ENCODE results near the gene C22orf23. TPM values are rescaled to one million over a fixed set of nuclear protein-coding genes. Genes with fewer than 3 reads are reported as not detected.

C22orf23 gene
- total RNA-seq, 2 experiments from 2014 or later = 0.27 TPM; not detected in 1

DNA sequence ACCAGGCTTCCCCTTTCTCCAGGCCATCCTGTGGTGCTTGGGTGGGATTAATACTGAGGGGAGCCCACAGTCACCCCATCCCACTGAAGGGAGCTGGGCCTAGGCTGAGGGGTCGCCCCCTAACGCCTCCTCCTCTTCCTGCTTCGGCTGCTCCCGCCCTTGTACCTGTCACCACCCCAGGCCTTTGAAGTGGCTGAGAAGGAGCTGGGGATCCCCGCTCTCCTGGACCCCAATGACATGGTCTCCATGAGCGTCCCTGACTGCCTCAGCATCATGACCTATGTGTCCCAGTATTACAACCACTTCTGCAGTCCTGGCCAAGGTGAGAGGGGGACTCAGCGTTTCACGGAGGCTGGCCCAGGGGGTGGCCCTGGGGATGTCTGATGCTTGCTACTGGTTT is 41.2 kb downstream of the C22orf23 start:
- ChIA-PET CTCF (no interaction called here), POLR2A (no interaction called here)

DNA sequence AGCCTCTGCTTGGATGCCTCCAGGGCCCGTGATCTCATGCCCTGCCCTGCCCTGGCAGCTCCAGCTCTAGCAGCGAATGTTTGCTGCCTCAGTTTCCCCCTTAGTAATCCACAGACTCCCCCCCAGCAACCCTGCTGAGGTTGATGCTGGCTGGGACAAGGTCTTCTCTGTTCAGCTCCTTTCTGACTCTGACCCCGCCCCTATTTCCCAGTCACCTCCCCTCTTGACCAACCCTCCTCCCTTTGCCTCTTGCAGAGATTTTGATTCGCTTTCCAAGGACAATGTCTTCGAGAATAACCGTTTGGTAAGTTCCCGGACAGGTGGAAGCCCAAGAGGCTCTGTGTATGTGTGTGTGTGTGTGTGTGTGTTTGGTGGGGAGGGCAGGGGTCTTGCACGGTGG is 41.7 kb downstream of the C22orf23 start:
- CTCF ChIA-PET = no interaction called here
- POLR2A ChIA-PET = no interaction called here

DNA sequence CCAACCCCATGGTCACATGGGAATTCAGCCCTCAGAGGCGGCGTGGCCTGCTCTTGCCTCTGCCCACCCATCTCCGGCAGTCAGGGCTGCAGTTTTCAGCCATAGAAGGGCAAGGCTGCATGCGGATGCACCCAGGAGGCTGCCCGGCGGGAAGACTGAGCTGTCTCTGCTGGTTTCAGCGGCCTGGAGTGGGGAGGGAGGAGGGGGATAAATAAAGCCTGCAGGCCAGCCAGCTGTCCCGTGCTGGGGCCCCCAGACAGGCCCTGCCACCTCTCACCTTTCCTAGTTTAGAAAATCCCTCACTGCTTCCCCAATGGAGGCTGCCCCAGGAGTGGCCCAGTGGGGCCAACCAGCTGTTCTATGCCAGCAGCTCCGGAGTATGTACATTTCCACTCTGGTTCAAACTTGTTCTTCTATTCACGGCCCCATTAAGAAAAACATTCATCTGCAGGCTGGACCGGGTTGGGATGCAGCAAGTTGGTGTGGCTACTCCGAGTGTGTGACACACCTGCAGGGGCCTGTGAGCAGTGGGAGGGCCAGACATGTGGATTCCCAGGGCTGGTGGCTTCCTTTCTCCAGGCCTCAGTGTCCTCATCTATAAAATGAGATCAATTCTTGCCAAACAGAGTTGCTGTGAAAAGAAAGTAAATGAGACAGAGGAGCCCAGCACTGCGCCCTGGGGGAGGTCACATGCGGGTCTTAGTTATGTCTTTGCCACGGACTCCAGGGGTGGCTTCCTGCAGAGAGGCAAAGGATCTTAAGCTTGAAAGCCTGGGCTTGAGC is 42.3 kb downstream of the C22orf23 start:
- ChIA-PET CTCF (no interaction called here), POLR2A (no interaction called here)

DNA sequence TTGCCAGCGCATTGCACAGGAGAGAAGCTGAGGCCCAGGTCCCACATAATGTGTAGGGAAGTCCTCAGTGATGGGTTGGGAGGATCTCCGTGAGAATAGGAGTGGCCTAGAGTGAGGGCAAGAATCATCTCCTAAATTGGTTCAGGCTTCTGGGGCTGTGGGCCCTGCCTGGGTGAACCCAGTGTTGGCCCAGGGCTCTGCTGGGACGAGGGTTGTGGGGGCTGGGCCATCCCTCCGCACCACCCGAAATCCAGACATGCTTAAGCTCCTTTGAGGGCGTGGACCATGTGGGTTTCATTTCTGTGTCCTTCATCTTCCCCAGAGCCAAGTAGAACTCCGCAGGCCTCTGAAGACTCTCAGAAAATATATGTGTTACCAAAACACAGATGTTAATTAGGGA is 43.6 kb downstream of the C22orf23 start:
- ChIA-PET POLR2A (interaction anchor here (0.5 kb wide), 1 partner anchor 90 kb away, joined by 3 read pairs; no protein-coding TSS in a partner anchor), CTCF (no interaction called here)

DNA sequence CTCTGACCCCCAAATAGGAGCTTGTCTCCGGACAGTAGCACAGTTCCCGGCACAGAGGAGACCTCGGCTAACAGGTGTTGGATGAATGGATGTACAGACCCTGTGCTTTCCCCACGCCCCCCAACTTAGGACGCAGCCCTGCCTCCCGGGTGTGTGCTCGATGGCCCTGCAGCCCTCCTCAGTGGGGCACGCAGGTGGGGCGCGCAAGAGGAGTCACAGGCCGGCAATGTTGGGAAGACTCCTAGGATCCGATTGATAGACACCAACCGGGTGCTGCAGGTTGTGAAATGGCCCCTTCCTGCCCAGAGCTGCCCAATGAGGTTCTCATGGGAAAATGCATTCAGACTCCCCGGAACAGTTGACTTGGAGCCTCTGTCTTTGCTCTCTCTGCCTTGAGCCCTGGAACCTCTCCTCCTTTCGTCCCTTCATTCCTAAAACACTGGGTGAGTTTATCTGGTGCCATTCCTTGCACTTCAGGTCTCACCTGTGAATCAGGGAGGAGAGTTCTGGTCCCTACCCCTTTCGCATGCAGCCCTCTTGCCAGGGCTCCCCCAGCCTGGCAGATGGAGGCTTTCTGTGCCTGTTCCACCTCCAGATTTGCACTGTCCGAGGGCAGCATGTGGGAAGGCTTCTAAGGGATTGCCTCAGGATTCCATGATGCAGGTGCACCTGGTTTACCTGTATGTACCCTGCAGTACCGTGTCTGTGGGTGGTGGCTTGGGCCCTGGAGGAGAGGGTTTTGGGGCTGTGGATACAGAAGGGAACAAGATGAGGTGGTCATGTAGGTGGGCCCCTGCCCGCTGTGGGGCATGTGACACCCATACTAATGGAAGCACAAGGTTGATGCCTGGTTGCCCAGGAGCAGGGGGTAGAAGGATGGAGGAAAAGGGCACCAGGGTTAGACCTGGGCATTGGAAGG is 46.1 kb downstream of the C22orf23 start:
- POLR2A ChIA-PET = no interaction called here
- CTCF ChIA-PET = interaction anchor here (0.8 to 1.6 kb wide), 4 partner anchors 9 to 88 kb away, joined by 3 to 6 read pairs (median 4); no protein-coding TSS in a partner anchor

DNA sequence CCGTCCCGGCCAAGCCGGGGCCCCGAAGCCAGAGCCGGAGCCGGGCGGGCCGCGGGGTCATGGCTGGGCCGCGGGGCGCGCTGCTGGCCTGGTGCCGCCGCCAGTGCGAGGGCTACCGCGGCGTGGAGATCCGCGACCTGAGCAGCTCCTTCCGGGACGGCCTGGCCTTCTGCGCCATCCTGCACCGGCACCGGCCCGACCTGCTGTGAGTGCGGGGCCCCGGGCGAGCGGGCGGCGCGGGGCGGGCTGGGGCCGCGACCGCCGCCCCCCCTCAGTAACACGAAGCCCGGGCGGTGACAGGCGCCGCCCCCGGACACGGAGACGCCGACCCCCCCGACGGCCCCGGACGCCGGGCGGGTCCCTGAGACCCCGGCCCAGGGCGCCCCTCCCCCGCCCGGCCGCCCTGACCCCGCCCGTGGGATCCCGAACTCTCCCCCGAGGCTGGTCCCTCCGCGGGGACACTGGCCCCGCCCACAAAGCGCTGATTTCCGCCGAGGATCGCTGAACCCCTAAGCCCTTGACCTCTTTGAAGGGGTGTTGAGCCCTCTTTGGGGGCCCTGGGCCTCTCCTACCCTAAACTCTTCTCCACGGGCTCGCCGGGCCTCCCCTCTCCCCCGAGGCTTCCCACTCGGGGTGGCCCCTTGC is 46.9 kb downstream of the C22orf23 start:
- CTCF ChIA-PET = interaction anchor here (0.8 to 2.5 kb wide), 5 partner anchors 10 to 87 kb away, joined by 3 to 8 read pairs (median 4); no protein-coding TSS in a partner anchor
- POLR2A ChIA-PET = interaction anchor here (0.6 to 2.3 kb wide), 2 partner anchors 10 to 99 kb away, joined by 3 to 11 read pairs; partner anchors contain the start of gene GCAT

DNA sequence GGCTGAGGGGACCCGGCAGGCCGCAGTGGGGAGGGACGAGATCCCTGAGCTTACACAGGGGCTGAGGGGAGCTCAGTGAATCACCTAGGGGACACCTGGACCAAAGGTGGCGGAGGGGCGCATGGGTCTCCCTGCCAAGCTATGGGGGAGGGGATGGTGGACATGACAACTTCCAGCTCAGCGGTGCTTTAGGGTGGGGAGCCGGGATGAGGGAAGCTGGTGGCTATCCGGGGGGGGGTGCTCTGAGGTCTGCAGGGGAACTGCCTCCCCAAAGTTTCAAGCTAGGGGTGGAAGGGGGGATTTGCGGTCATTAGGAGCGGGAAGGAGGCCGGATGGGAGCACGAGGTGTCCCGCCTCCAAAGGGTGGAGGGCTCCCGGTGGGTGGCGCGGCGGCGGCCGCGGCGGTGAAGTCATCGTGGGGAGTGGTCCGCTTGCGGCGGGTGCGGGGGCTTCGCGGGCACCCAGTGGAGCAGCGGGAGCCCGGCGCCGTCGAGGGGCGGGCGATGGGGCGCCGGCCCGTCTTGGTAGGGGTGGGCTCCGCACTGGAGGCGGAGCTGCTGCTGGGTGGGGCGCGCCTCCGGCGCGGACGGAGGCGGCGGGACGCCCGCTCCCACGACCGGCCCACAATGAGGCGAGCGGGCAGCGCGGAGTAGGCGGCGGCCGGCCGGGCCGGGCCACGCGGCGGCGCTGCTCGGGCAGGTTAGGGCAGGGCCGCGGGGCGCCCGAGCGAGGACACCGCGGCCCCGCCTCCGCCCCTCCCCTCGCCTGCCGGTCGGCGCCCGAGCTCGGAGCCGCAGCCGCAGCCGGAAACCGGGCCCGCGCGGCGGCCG is 47.7 kb downstream of the C22orf23 start, which contains the start of gene MICALL1:
Gene MICALL1, plus strand, starts transcription at position 764 of the 830 bp plus-strand sequence. CDS start 126 bp downstream, outside the sequence.
- CTCF ChIA-PET = interaction anchor here (0.6 to 2.5 kb wide), 9 partner anchors 9 to 456 kb away, joined by 3 to 8 read pairs (median 3); no protein-coding TSS in a partner anchor
- POLR2A ChIA-PET = interaction anchor here (0.6 to 2.3 kb wide), 3 partner anchors 9 to 279 kb away, joined by 5 to 11 read pairs (median 6); no protein-coding TSS in a partner anchor

DNA sequence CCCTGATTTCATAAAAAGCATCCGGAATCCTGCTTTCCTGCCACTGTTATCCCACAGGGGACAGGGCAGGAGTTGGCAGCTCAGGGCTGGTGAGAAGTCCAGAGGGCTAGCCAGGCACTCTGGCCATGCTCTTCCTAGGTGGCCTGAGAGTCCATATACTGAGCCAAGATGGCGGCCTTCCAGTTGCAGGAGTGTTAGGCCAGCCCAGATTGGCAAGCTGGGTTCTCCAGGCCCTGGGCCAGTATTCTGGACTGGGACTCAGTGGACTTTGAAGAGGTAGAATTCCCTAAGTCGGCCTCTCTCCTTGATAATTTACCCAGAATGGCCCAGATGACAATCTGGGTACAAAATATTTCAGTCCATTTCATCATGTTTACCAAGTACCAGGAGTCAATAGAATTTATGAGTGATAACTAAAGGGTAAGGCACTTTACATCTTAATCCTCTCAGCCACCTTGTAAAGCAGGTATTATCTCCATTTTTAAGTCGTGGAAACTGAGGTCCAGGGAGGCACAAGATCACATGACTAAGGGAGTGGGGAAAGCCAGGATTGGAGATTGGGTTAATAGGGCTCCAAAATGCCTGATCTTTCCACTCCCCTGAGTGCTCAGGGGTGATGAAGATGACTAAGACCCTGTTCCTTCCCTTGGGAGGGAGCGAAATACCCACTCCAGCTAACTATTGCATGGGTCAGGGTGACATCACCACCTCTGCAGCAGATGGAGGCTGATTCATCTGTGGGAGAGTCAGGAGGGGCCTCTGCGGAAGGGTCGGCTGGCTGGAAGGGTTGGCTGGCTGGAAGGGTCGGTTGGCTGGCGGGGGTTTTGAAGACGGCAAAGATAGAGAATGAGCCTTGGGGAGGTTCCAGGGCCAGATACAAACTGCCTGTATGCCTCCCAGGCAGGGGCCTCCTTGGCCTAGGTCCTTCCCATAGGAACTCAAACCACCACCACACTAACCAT is 48.5 kb downstream of the C22orf23 start:
- POLR2A ChIA-PET = interaction anchor here (0.6 to 2.3 kb wide), 3 partner anchors 9 to 278 kb away, joined by 5 to 11 read pairs (median 6); no protein-coding TSS in a partner anchor
- CTCF ChIA-PET = interaction anchor here (0.6 to 2.5 kb wide), 9 partner anchors 10 to 456 kb away, joined by 3 to 8 read pairs (median 3); no protein-coding TSS in a partner anchor

DNA sequence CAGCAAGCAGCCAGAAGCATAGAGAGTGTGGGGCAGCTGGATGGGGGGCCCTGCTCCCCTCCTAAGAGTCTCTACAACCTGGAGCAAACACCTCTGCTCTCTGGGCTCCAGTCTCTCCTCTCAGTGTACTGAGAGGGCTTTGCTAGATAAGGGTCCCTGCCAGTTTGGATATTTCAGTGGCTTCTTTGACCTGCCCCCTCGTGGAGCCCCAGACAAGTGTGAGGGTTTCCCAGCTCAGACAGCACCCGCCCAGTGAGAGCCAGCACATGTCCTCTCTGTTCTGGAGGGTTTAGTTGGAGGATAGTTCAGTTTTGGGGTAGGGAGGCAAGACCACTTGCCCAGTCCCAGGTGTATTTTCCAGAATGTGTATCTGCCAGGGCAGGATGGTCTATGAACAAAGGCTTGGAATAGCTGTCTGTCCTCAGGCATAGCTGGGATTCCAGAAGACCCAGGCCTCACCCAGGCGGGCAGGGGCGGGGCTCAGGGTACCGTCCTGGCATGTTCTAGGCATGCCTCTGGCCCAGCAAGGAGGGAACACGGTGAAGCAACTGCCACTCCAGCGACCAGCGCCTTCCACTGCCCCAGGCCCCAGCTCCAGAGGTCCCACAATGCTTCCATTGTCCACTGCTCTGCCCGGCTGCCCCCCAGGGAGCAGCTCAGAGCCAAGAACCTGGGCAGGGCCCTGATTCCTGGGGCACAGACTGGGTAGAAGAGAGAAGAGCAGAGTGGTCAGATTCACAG is 54.8 kb downstream of the C22orf23 start:
- CTCF ChIA-PET = interaction anchor here (1.2 to 1.4 kb wide), 2 partner anchors 36 to 78 kb away, joined by 3 read pairs; no protein-coding TSS in a partner anchor
- POLR2A ChIA-PET = no interaction called here

DNA sequence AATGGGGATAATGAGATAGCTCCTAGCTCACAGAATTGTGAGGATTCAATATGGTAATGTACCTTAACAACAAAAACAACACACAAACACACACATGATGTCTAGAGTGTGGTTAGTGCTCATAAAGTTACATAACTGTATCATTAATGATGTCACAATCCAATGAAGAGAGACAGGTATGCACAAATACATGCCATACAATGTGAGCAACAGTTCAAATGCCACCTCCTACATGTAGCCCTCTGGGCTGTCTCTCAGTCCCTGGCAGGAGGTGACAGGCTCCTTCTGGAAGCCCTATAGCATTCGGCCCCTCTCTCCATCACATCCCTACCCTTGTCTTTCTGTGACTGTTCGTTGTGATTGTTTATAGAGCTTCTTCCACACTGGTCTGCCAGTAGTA is 55.6 kb downstream of the C22orf23 start:
- POLR2A ChIA-PET = interaction anchor here (0.7 kb wide), 1 partner anchor 21 kb away, joined by 12 read pairs; no protein-coding TSS in a partner anchor
- CTCF ChIA-PET = interaction anchor here (1.2 to 1.4 kb wide), 3 partner anchors 36 to 80 kb away, joined by 3 read pairs; no protein-coding TSS in a partner anchor

DNA sequence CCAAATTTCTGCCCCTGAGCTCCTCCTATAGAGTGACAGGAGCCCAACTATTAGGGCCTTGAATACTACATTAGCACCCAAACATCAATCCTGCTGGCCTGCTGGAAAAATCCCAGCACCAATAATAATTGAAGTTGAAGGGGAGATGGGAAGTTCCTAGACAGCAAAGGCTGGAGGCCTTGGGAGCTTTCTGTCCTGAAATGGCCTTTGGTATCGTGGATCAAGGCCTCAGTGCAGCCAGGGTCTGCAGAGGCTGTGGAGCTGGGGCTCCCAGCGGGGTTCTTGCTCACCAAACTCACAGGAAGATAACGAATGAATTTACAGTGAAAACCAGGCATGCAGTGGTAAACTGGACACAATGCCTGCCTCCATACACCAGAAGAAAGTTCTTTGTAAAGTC is 56.5 kb downstream of the C22orf23 start:
- CTCF ChIA-PET = interaction anchor here (1.2 to 1.4 kb wide), 4 partner anchors 11 to 79 kb away, joined by 3 read pairs; no protein-coding TSS in a partner anchor
- POLR2A ChIA-PET = interaction anchor here (1.6 kb wide), 1 partner anchor 9 kb away, joined by 11 read pairs; the partner anchor contains the start of gene MICALL1

DNA sequence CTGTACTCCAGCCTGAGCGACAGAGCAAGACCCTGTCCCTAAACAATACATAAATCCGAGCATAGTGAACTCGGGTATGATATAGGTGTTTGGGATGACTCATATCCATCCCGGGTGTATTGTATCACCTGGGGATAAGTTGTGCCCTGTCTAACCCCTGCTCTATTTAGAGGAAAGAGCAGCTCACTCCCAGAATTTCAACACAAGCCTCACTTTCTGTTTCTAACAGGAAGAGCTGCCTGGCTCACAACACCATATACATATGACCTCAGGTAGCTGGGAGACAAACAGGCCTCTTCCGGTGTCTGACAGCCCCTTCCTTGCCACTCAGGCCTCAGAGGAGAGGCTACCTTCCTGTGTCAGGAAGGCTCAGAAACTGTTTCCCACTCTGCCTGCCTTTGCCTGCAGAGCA is 57.2 kb downstream of the C22orf23 start:
- CTCF ChIA-PET = interaction anchor here (1.2 to 1.3 kb wide), 2 partner anchors 11 to 31 kb away, joined by 3 read pairs; no protein-coding TSS in a partner anchor
- POLR2A ChIA-PET = interaction anchor here (0.6 to 1.6 kb wide), 2 partner anchors 9 to 136 kb away, joined by 3 to 11 read pairs; partner anchors contain the start of gene MICALL1

DNA sequence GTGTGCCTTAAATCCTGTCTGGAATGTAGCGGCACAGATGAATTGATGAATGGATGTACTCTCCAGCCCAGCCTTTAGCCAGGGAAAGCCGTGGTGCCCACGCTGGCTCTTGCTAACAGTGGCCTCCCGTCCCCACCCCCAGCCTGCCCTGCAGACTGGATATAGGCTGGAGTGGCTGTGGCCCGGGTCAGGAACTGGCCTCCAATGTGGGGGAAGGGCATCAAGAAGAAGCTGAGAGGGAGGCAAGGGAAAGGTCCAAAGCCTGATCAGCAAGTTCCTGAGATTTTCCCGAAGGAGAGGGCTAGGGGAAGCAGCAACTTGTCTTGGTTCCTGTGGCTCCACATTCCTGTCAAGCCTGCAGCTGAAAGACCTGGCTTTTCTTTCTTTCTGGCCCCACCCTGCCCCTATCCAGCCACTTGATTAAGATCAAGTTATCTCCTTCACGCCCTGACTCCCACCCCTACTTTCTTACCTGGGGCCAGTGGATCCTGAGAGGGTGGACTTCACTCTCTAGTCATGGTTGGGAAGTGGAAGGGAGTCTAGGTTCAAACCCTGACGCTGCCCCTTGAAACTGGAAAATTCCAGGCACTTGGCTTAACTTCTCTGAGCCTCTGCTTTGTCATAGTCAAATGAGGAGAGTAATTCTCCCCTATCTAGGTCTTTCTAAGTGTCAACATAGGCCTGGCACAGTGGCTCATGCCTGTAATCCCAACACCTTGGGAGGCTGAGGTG is 58.3 kb downstream of the C22orf23 start:
- POLR2A ChIA-PET = interaction anchor here (1.6 kb wide), 1 partner anchor 11 kb away, joined by 11 read pairs; the partner anchor contains the start of gene MICALL1
- CTCF ChIA-PET = interaction anchor here (1.3 kb wide), 1 partner anchor 12 kb away, joined by 3 read pairs; no protein-coding TSS in a partner anchor

DNA sequence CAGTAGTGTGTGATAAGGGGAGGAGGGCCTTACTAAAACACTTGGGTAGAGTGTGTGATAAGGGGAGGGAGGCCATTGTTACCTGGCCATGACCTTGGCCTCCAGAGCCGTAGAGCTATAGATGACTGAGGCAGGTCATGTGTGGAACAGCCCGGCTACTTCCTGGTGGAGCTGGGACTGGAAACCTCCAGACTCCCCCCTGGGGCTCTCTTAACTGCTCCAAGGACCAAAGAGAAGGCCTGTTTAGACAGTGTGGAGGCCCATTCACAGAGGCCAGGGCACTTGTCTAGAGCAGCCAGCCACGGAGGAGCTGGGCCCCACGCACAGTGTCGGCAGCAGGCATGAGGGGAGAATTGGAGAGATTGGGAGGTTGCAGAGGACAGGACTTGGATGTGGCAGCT is 59.8 kb downstream of the C22orf23 start:
- CTCF ChIA-PET = interaction anchor here (0.9 to 1.8 kb wide), 2 partner anchors 30 to 76 kb away, joined by 4 to 7 read pairs; no protein-coding TSS in a partner anchor
- POLR2A ChIA-PET = interaction anchor here (0.6 to 1.0 kb wide), 2 partner anchors 137 to 900 kb away, joined by 3 to 6 read pairs; partner anchors contain the start of gene DNAL4
